K562 (cell line): ENCODE results near the gene MMP21. TPM values are rescaled to one million over a fixed set of nuclear protein-coding genes. Genes with fewer than 3 reads are reported as not detected.

Experiments
- ATAC-seq: fragments of 200-7000 bp; cut with Tn5 transposase; 3 replicates; pipeline ENCODE4 v1.9.1; 2020; ENCODE audit warnings: moderate library complexity
- BruUV-seq: library from RNA; stranded (reverse); fragments of 400-500 nt; replicated peaks from 2 replicates; lab custom pipeline; 2021; lab: Mats Ljungman, UMichigan
- CTCF ChIA-PET: fragments of 300-600 bp; formaldehyde crosslinking; extraction: SDS; loops from one replicate; lab custom pipeline; 2021; ENCODE audit warnings: low intra/inter-chr PET ratio; lab: Yijun Ruan, JAX
- POLR2A ChIA-PET: fragments of 300-600, 350-650 bp; sonication (Branson Sonifier 250); formaldehyde crosslinking; extraction: SDS; loops from one replicate; lab custom pipeline; 2021; ENCODE audit warnings: antibody characterized with exemption, inconsistent platforms; lab: Yijun Ruan, JAX
- DNase-seq, 4 experiments: peaks; one replicate each; pipeline versions ENCODE4 v3.0.0 to v3.0.0-alpha.2; 2011 to 2018; ENCODE audit warnings: low spot score in 3 of 4, mixed read lengths in 3 of 4; ENCODE audit errors: extremely low read depth in 1 of 4
- FAIRE-seq: peaks from 2 replicates; lab custom pipeline; 2011; peaks lifted over from hg19 to GRCh38; lab: Jason Lieb, UNC
- H2AFZ ChIP-seq: 2 replicates; pipeline ENCODE4 v1.6.0; 2011; ENCODE audit warnings: low read depth, low read length, control low read depth, inconsistent platforms
- H3K27ac ChIP-seq: fragments of 200-600 bp; 3 replicates; pipeline ENCODE4 v1.8.0; 2011; ENCODE audit warnings: low read depth, mild to moderate bottlenecking, control low read depth, inconsistent platforms, low read length, moderate library complexity, mixed read lengths; ENCODE audit errors: extremely low read depth
- H3K27me3 ChIP-seq, 2 experiments: fragments of 300-600 bp in 1 of 2; 2 replicates in 1 of 2; 3 replicates in 1 of 2; pipeline versions ENCODE4 v1.6.0 to v1.8.0; 2011; ENCODE audit warnings: inconsistent platforms in 2 of 2, low read length in 2 of 2, mild to moderate bottlenecking in 1 of 2, mixed read lengths in 1 of 2, moderate library complexity in 1 of 2; ENCODE audit not compliant: control insufficient read depth in 2 of 2, insufficient read depth in 2 of 2
- H3K36me3 ChIP-seq: fragments of 300-600 bp; 3 replicates; pipeline ENCODE4 v1.8.0; 2011; ENCODE audit warnings: mild to moderate bottlenecking, low read length, inconsistent platforms; ENCODE audit not compliant: control insufficient read depth, insufficient read depth
- H3K4me1 ChIP-seq, 2 experiments: fragments of 200-600 bp in 1 of 2; replicated peaks in 1 of 2; 2 replicates in 1 of 2; 3 replicates in 1 of 2; pipeline versions ENCODE4 v1.5.1 to v1.8.0; 2011; ENCODE audit warnings: inconsistent platforms in 2 of 2, low read length in 2 of 2, mild to moderate bottlenecking in 1 of 2, mixed read lengths in 1 of 2, moderate library complexity in 1 of 2; ENCODE audit not compliant: control insufficient read depth in 2 of 2, insufficient read depth in 2 of 2
- H3K4me2 ChIP-seq: 2 replicates; pipeline ENCODE4 v1.6.1; 2011; ENCODE audit warnings: low read length, control low read depth, inconsistent platforms, mixed read lengths; ENCODE audit not compliant: insufficient read depth
- H3K4me3 ChIP-seq: fragments of 200-600 bp; sonication (generic), shearing (Covaris generic); 2 replicates; pipeline ENCODE4 v1.5.1; 2016; ENCODE audit warnings: control low read depth, inconsistent platforms
- H3K79me2 ChIP-seq: fragments of 200-600 bp; 3 replicates; pipeline ENCODE4 v1.8.0; 2011; ENCODE audit warnings: low read length, inconsistent platforms; ENCODE audit not compliant: control insufficient read depth, insufficient read depth
- H3K9ac ChIP-seq, 2 experiments: 2 replicates each; pipeline versions ENCODE4 v1.6.0 to v1.6.1; 2011; ENCODE audit warnings: low read depth in 2 of 2, low read length in 2 of 2, control low read depth in 1 of 2, inconsistent platforms in 1 of 2, mild to moderate bottlenecking in 1 of 2, mixed read lengths in 1 of 2; ENCODE audit not compliant: insufficient read depth in 1 of 2
- H3K9me1 ChIP-seq: one replicate; pipeline ENCODE4 v1.6.0; 2011; ENCODE audit warnings: inconsistent platforms, mild to moderate bottlenecking, low read length, moderate library complexity; ENCODE audit not compliant: control insufficient read depth, insufficient read depth
- H3K9me3 ChIP-seq: replicated peaks from 2 replicates; pipeline ENCODE4 v1.5.1; 2011; ENCODE audit warnings: low read depth, low read length, inconsistent platforms; ENCODE audit not compliant: control insufficient read depth, insufficient read depth
- H4K20me1 ChIP-seq: replicated peaks from 2 replicates; pipeline ENCODE4 v1.6.1; 2011; ENCODE audit warnings: low read length, inconsistent platforms, mixed read lengths; ENCODE audit not compliant: control insufficient read depth, insufficient read depth
- CAMTA2 ChIP-seq: fragments of 250-450 bp; sonication (Bioruptor Pico); conservative IDR thresholded peaks from 2 replicates; pipeline ENCODE4 v1.5.1; 2022
- ERF ChIP-seq: fragments of 450-650 bp; formaldehyde crosslinking; IDR thresholded peaks from 2 replicates; pipeline ENCODE4 v1.4.0; 2020; ENCODE audit warnings: mild to moderate bottlenecking, mixed read lengths
- LARP7 ChIP-seq: fragments of 450-650 bp; IDR thresholded peaks from 2 replicates; pipeline ENCODE4 v1.6.1; 2016
- MTF1 ChIP-seq: fragments of 250-450 bp; sonication (Bioruptor Pico); IDR thresholded peaks from 2 replicates; pipeline ENCODE4 v1.9.0; 2021; ENCODE audit warnings: moderate library complexity, mild to moderate bottlenecking, inconsistent platforms, borderline replicate concordance
- PCBP1 ChIP-seq: fragments of 200-400 bp; formaldehyde crosslinking; IDR thresholded peaks from 2 replicates; pipeline ENCODE4 v1.6.1; 2018; ENCODE audit warnings: mild to moderate bottlenecking, low read depth, low read length; ENCODE audit not compliant: poor library complexity, severe bottlenecking
- POLR2AphosphoS2 ChIP-seq: IDR thresholded peaks from 2 replicates; pipeline ENCODE4 v1.6.1; 2012; ENCODE audit warnings: low read length, improper control_type of control experiment
- RBM17 ChIP-seq: fragments of 200-400 bp; formaldehyde crosslinking; IDR thresholded peaks from 2 replicates; pipeline ENCODE4 v1.6.1; 2017; ENCODE audit warnings: low read depth, mild to moderate bottlenecking, low read length, borderline replicate concordance
- SAFB ChIP-seq: fragments of 200-400 bp; formaldehyde crosslinking; IDR thresholded peaks from 2 replicates; pipeline ENCODE4 v1.6.1; 2017; ENCODE audit warnings: low read depth, low read length, borderline replicate concordance
- WGBS: fragments of 100-300 bp; shearing (Covaris generic); methylation state at CpG from one replicate; pipeline ENCODE4 v1.1.6; 2016; ENCODE audit warnings: low coverage, mixed read lengths; ENCODE audit not compliant: insufficient coverage; ENCODE audit errors: missing lambda C conversion rate; 5-methylcytosine and 5-hydroxymethylcytosine counted together
- in situ Hi-C: fragments of 300-500 bp; cut with MboI; formaldehyde crosslinking; loops from 4 replicates; pipeline ENCODE4 v1.15.0; 2018; ENCODE audit warnings: inconsistent platforms, mixed read lengths
- intact Hi-C: fragments of 100-400 bp; cut with micrococcal nuclease; formaldehyde crosslinking; loops from 2 replicates; pipeline ENCODE4 v1.14.2; 2022
- polyA plus RNA-seq, 8 experiments: library from polyadenylated mRNA; depleted of rRNA in 4 of 8; stranded (reverse) in 5 of 8; unstranded in 3 of 8; fragments of >200 nt; fragmentation: Nextera tagmentation in 2 of 8; fragmentation: Illumina TruSeq in 1 of 8; extraction: Ambion mirVana in 2 of 8; extraction: Trizol in 1 of 8; gene quantifications; 2 replicates each; pipeline versions ENCODE4 v1.2.1 to v1.2.3, GENCODE V29; 2011 to 2014; ENCODE audit warnings: inconsistent platforms in 1 of 8, missing spikeins in 1 of 8
- total RNA-seq, 7 experiments: library from RNA; depleted of rRNA in 6 of 7; stranded (reverse); fragments of >200 nt in 6 of 7; fragmentation: Illumina TruSeq in 2 of 7; extraction: Trizol in 2 of 7; gene quantifications; 2 replicates each; pipeline versions ENCODE4 v1.2.1 to v1.2.3, GENCODE V29; 2011 to 2021; ENCODE audit warnings: low replicate concordance in 1 of 7
- TF ChIP-seq, protein P1 (sequence below), 2 experiments: fragments of 200-800 bp in 1 of 2; sonication (Bioruptor generic) in 1 of 2; sonication (generic) in 1 of 2; formaldehyde crosslinking in 1 of 2; IDR thresholded peaks in 1 of 2; conservative IDR thresholded peaks in 1 of 2; 2 replicates each; pipeline versions ENCODE4 v1.5.0 to v1.6.1; 2016 to 2020; ENCODE audit warnings: missing compliant biosample characterization in 1 of 2, missing genetic modification characterization in 1 of 2, missing genetic modification reagents in 1 of 2

MMP21 gene
- total and polyA plus RNA-seq, 9 of the 15 experiments (the other 6 are each of a cell fraction or from before 2014, with no cell fraction given): not detected

- no peaks in the 10 kb centered on the region for H4K20me1 ChIP-seq
- CTCF ChIA-PET: no interaction called here
- 0 out of 3 replicates have a peak, but pooled peaks cover 3% of the 10 kb centered on the region for H3K36me3 ChIP-seq
- in situ Hi-C loops (no loop called here), intact Hi-C loops (no loop called here)
- TF ChIP-seq CAMTA2 (no peak), SAFB (no peak), POLR2AphosphoS2 (no peak), ERF (CRISPR knock-in tag) (no peak), MTF1 (CRISPR knock-in tag) (no peak), PCBP1 (no peak), RBM17 (no peak), LARP7 (no peak)
- TF ChIP-seq, protein P1, sequence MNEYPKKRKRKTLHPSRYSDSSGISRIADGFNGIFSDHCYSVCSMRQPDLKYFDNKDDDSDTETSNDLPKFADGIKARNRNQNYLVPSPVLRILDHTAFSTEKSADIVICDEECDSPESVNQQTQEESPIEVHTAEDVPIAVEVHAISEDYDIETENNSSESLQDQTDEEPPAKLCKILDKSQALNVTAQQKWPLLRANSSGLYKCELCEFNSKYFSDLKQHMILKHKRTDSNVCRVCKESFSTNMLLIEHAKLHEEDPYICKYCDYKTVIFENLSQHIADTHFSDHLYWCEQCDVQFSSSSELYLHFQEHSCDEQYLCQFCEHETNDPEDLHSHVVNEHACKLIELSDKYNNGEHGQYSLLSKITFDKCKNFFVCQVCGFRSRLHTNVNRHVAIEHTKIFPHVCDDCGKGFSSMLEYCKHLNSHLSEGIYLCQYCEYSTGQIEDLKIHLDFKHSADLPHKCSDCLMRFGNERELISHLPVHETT (CRISPR knock-in tag; conservative IDR thresholded peaks at IDR 0.05 in 1 of 2, IDR thresholded peaks at IDR 0.05 in 1 of 2): no peak
- FAIRE-seq (no peak), ATAC-seq (no peak), DNase-seq (no peak)
- no TSS peak for BruUV-seq
- no peak overlapping the region for H3K9ac ChIP-seq
- no peak overlapping the region for H3K27ac ChIP-seq
- 33% methylated on average over 3 of the region's 5 CpGs for WGBS
- H3K4me2 ChIP-seq: no peak overlapping the region
- H3K9me3 ChIP-seq: no peaks in the 10 kb centered on the region
- no peak overlapping the region for H3K4me3 ChIP-seq
- no peak overlapping the region for H2AFZ ChIP-seq
- no peaks in the 10 kb centered on the region for H3K79me2 ChIP-seq
- no peaks in the 10 kb centered on the region for H3K27me3 ChIP-seq
- POLR2A ChIA-PET: interaction anchor here (0.6 to 0.8 kb wide), 2 partner anchors 13 to 58 kb away, joined by 3 read pairs; no protein-coding TSS in a partner anchor
- H3K4me1 ChIP-seq: peaks cover 0 to 13% of the 10 kb centered on the region in 2 experiments; a peak in 2 of 5 replicates
- H3K9me1 ChIP-seq: no peaks in the 10 kb centered on the region
Measured at GRCh38 chr10:125770844-125771243, 4.8 kb downstream of the MMP21 start.
